Spleen (tissue), 11 donors: Measurements from ENCODE around the gene GALNTL6. TPM values are rescaled to one million over a fixed set of nuclear protein-coding genes. Genes with fewer than 3 reads are reported as not detected.

ENCODE experiments used
- DNase-seq: peaks from one replicate; pipeline ENCODE4 v3.0.0-alpha.2; 2020
- H3K27ac ChIP-seq, 8 donors: fragments of 200-600 bp; sonication (generic) in 7 of 8; 1 replicate in 4 of 8; 2 replicates in 4 of 8; pipeline versions ENCODE4 v1.5.0 to v1.8.0; 2016 to 2021; ENCODE audit warnings: inconsistent platforms in 4 of 8, mild to moderate bottlenecking in 4 of 8, moderate library complexity in 1 of 8
- H3K27me3 ChIP-seq, 7 donors: fragments of 200-600 bp; sonication (generic) in 6 of 7; replicated peaks in 1 of 7; 1 replicate in 4 of 7; 2 replicates in 3 of 7; pipeline versions ENCODE4 v1.5.0 to v1.8.0; 2016 to 2021; ENCODE audit warnings: inconsistent platforms in 3 of 7, mild to moderate bottlenecking in 1 of 7
- H3K36me3 ChIP-seq, 6 donors: fragments of 200-600 bp; sonication (generic) in 5 of 6; 1 replicate in 4 of 6; 2 replicates in 2 of 6; pipeline versions ENCODE4 v1.5.0 to v1.8.0; 2016 to 2021; ENCODE audit warnings: inconsistent platforms in 2 of 6
- H3K4me1 ChIP-seq, 6 donors: fragments of 200-600 bp; sonication (generic) in 5 of 6; 1 replicate in 3 of 6; 2 replicates in 3 of 6; pipeline versions ENCODE4 v1.5.0 to v1.8.0; 2016 to 2021; ENCODE audit warnings: inconsistent platforms in 3 of 6
- H3K4me3 ChIP-seq, 8 donors: fragments of 200-600 bp; sonication (generic) in 7 of 8; 1 replicate in 4 of 8; 2 replicates in 4 of 8; pipeline versions ENCODE4 v1.5.0 to v1.8.0; 2016 to 2021; ENCODE audit warnings: inconsistent platforms in 4 of 8, mild to moderate bottlenecking in 4 of 8, moderate library complexity in 2 of 8
- H3K9me3 ChIP-seq, 8 donors: fragments of 200-600 bp; sonication (generic) in 7 of 8; 1 replicate in 4 of 8; 2 replicates in 4 of 8; pipeline versions ENCODE4 v1.5.0 to v1.8.0; 2016 to 2021; ENCODE audit warnings: inconsistent platforms in 4 of 8
- POLR2A ChIP-seq, 3 donors: fragments of 450-650 bp; IDR thresholded peaks; one replicate each; pipeline ENCODE4 v1.5.1; 2017; ENCODE audit warnings: antibody characterized with exemption in 3 of 3, mild to moderate bottlenecking in 1 of 3
- POLR2AphosphoS5 ChIP-seq, 3 donors: sonication (generic); formaldehyde crosslinking; IDR thresholded peaks; one replicate each; pipeline ENCODE4 v1.5.1; 2017; ENCODE audit warnings: antibody characterized with exemption in 3 of 3
- WGBS, 5 donors: extraction: QIAGEN DNeasy Blood & Tissue Kit in 3 of 5; methylation state at CpG; one replicate each; pipeline versions ENCODE4 v1.1.5 to v1.1.7; 2013 to 2018; 5-methylcytosine and 5-hydroxymethylcytosine counted together
- intact Hi-C: fragments of 100-400 bp; cut with DNase I; formaldehyde crosslinking; loops from one replicate; pipeline ENCODE4 v1.15.0; 2023; ENCODE audit warnings: low total_unique reads
- polyA plus RNA-seq, 3 donors: library from polyadenylated mRNA; stranded (reverse); fragments of 200-250 nt; gene quantifications; one replicate each; pipeline ENCODE4 v1.2.1, GENCODE V29; 2013
- total RNA-seq, 7 donors: library from RNA; depleted of rRNA in 3 of 7; stranded (reverse); fragments of >200 nt in 3 of 7; fragmentation: NEBNext Ultra II Directional in 4 of 7; extraction: Animal tissue kit (Norgen Biotek cat#: 25700) in 4 of 7; gene quantifications; one replicate each; pipeline versions ENCODE4 v1.1.0 to v1.2.1, GENCODE V29; 2016 to 2021
- TF ChIP-seq, protein P1 (sequence below), 11 experiments: fragments of 200-600 bp in 7 of 11; fragments of 450-650 bp in 4 of 11; sonication (generic) in 4 of 11; IDR thresholded peaks in 8 of 11; conservative IDR thresholded peaks in 3 of 11; 1 replicate in 7 of 11; 2 replicates in 4 of 11; pipeline versions ENCODE4 v1.4.0 to v1.8.0; 2016 to 2021; ENCODE audit warnings: antibody characterized with exemption in 11 of 11, inconsistent platforms in 4 of 11, mild to moderate bottlenecking in 1 of 11
- donor health status: healthy with polysubstance abuse.
- donor health status: DM: no; HTN: no; CAD: no; lungs with moderate emphysema.
- donor health status: DM: no; HTN: no; CAD: no.
- donor health status: Bipolar disorder and iron deficiency.
- donor health status: healthy.
- donor health status: DM: no; HTN: no; CAD: no.
- donor health status: DM: yes; HTN: yes; CAD: no.

Gene GALNTL6
- total and polyA plus RNA-seq, 10 donors, result 3.2 to 12.5 (median 7.1) TPM

DNA sequence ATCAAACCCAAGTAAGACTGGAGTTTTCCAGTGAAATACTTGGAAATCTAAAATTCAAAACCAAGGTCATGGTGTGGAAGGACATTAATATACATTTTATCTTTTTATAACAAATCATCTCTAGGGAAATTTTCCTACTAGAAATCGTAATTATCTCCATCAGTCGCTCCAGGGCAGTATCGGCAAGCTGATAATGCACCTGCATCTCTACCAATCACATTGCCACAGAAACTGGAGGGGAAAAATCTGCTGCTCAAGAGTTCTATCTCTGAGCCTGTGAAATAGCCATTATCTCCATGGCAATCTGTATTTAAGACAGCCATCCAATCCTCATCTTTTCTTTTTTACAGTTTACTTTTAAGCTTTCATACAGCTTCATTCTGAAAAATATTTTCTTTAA lies 817.1 kb downstream of the GALNTL6 start:
- H3K4me1 ChIP-seq, result no peaks in the 10 kb centered on the region
- peaks cover 0 to 7% (median 0%) of the 10 kb centered on the region in 8 donors for H3K9me3 ChIP-seq
- intact Hi-C loops, result no loop called here
- no peaks in the 10 kb centered on the region for H3K36me3 ChIP-seq
- no peak overlapping the region for H3K4me3 ChIP-seq
- WGBS, 5 donors, result 71 to 89% (median 82%) methylated on average over 3 of the region's 3 CpGs
- DNase-seq, result no peak
- TF ChIP-seq, protein P1, sequence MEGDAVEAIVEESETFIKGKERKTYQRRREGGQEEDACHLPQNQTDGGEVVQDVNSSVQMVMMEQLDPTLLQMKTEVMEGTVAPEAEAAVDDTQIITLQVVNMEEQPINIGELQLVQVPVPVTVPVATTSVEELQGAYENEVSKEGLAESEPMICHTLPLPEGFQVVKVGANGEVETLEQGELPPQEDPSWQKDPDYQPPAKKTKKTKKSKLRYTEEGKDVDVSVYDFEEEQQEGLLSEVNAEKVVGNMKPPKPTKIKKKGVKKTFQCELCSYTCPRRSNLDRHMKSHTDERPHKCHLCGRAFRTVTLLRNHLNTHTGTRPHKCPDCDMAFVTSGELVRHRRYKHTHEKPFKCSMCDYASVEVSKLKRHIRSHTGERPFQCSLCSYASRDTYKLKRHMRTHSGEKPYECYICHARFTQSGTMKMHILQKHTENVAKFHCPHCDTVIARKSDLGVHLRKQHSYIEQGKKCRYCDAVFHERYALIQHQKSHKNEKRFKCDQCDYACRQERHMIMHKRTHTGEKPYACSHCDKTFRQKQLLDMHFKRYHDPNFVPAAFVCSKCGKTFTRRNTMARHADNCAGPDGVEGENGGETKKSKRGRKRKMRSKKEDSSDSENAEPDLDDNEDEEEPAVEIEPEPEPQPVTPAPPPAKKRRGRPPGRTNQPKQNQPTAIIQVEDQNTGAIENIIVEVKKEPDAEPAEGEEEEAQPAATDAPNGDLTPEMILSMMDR (IDR thresholded peaks at IDR 0.05 in 8 of 11, conservative IDR thresholded peaks at IDR 0.05 in 3 of 11), result no peak
- TF ChIP-seq POLR2A (IDR thresholded peaks at IDR 0.05), result no peak
- TF ChIP-seq POLR2AphosphoS5 (IDR thresholded peaks at IDR 0.05), result no peak
- no peak overlapping the region for H3K27ac ChIP-seq
- H3K27me3 ChIP-seq, result no peaks in the 10 kb centered on the region

DNA sequence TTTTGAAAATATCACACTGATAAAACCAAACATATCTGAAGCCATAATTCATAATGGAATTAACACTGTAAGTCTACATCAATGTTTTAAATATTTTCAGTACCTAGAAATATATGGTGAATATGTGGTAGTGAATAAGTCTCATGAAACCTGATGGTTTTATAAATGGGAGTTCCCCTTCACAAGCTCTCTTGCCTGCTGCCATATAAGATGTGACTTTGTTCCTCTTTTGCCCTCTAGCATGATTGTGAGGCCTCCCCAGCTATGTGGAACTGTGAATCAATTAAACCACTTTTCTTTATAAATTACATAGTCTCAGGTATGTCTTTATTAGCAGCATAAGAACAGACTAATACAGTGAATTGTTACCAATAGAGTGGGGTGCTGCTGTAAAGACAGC lies 818.6 kb downstream of the GALNTL6 start:
- Histone ChIP-seq H3K36me3 (no peaks in the 10 kb centered on the region), H3K4me1 (no peaks in the 10 kb centered on the region), H3K27me3 (no peaks in the 10 kb centered on the region), H3K27ac (no peak overlapping the region), H3K4me3 (no peak overlapping the region), H3K9me3 (peaks cover 0 to 7% (median 0%) of the 10 kb centered on the region in 8 donors)
- intact Hi-C loops, result no loop called here
- DNase-seq, result no peak
- TF ChIP-seq, protein P1 (IDR thresholded peaks at IDR 0.05 in 8 of 11, conservative IDR thresholded peaks at IDR 0.05 in 3 of 11), result no peak
- no peak for TF ChIP-seq POLR2AphosphoS5 (IDR thresholded peaks at IDR 0.05)
- no peak for TF ChIP-seq POLR2A (IDR thresholded peaks at IDR 0.05)

DNA sequence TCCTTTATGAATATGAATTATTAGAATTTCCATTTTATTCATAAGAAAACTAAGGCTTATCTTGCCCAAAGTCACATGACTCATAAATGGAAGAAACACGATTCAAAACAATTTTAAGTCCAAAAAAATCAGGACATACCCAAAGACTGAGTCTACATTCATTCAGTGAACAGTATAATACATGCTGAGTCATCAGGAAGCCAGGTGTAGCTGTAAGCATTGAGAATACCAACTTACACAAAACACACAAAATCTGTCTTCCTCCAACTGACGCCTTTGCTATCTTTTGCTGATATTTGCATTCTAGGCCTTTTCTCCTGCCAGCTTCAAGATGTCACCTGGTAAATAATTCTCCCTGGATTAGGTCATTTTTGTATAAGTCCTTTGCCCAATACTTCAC lies 835.3 kb downstream of the GALNTL6 start:
- no peaks in the 10 kb centered on the region for H3K27me3 ChIP-seq
- H3K4me1 ChIP-seq, result no peaks in the 10 kb centered on the region
- no peak for DNase-seq
- H3K27ac ChIP-seq, result no peak overlapping the region
- intact Hi-C loops, result no loop called here
- TF ChIP-seq POLR2AphosphoS5 (IDR thresholded peaks at IDR 0.05), result no peak
- no peak for TF ChIP-seq POLR2A (IDR thresholded peaks at IDR 0.05)
- TF ChIP-seq, protein P1 (IDR thresholded peaks at IDR 0.05 in 8 of 11, conservative IDR thresholded peaks at IDR 0.05 in 3 of 11), result no peak
- 75 to 92% (median 86%) methylated on average over 2 of the region's 2 CpGs for WGBS, 5 donors
- peaks cover 0 to 4% (median 0%) of the 10 kb centered on the region in 8 donors for H3K9me3 ChIP-seq
- H3K36me3 ChIP-seq, result no peaks in the 10 kb centered on the region
- no peak overlapping the region for H3K4me3 ChIP-seq

DNA sequence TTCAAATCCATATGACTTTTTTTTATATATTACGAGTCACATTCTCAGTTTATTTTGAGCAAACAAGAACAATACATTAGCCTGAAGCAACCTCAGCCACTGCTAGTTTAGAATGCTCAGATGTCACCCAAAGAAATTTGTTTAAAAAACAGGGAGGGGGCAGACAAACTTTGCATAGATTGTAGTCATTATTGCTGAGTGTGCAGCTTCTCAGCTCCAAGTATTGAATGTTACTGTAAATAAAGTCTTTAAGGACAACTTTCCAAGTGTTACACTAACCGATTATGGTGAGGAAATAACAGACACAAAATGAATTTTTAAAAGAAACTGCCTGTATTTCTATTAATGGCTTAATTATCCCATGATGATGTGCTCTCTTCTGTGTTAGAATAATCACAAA lies 835.9 kb downstream of the GALNTL6 start:
- Histone ChIP-seq H3K9me3 (peaks cover 0 to 4% (median 0%) of the 10 kb centered on the region in 8 donors), H3K27ac (no peak overlapping the region), H3K36me3 (no peaks in the 10 kb centered on the region), H3K27me3 (no peaks in the 10 kb centered on the region), H3K4me1 (no peaks in the 10 kb centered on the region), H3K4me3 (no peak overlapping the region)
- intact Hi-C loops, result no loop called here
- WGBS, 5 donors, result 62 to 83% (median 70%) methylated on average over 2 of the region's 2 CpGs
- no peak for DNase-seq
- TF ChIP-seq POLR2AphosphoS5 (IDR thresholded peaks at IDR 0.05), result no peak
- TF ChIP-seq, protein P1 (IDR thresholded peaks at IDR 0.05 in 8 of 11, conservative IDR thresholded peaks at IDR 0.05 in 3 of 11), result no peak
- no peak for TF ChIP-seq POLR2A (IDR thresholded peaks at IDR 0.05)
